ENCODE results near the gene STAT4.

The STAT4 gene

DNA sequence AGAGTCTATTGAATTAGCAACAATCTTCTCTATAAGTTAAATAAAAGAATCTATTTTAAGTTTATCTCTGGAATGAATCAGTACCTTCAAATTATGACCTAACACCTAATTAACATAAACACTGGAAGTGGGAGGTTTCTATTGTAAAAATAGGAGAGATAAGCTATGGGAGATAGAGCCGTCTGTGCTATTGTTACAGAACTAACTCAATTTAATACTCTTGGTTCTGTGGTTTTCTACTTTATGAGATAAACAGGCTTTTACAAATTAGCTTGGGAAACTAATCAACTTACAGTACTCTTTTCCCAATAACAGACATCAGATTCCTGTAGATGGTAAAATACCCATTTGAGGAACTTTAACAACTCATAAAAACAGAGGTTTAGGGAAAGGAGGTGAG, 111.2 kb downstream of the STAT4 start:
- TF ChIP-seq, protein P1, sequence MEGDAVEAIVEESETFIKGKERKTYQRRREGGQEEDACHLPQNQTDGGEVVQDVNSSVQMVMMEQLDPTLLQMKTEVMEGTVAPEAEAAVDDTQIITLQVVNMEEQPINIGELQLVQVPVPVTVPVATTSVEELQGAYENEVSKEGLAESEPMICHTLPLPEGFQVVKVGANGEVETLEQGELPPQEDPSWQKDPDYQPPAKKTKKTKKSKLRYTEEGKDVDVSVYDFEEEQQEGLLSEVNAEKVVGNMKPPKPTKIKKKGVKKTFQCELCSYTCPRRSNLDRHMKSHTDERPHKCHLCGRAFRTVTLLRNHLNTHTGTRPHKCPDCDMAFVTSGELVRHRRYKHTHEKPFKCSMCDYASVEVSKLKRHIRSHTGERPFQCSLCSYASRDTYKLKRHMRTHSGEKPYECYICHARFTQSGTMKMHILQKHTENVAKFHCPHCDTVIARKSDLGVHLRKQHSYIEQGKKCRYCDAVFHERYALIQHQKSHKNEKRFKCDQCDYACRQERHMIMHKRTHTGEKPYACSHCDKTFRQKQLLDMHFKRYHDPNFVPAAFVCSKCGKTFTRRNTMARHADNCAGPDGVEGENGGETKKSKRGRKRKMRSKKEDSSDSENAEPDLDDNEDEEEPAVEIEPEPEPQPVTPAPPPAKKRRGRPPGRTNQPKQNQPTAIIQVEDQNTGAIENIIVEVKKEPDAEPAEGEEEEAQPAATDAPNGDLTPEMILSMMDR (IDR thresholded peaks at IDR 0.05; ENCODE audit: poor library complexity, severe bottlenecking): no peak
- peaks cover 29% of the 10 kb centered on the region for H3K4me1 ChIP-seq (ENCODE audit: insufficient read depth, poor library complexity, severe bottlenecking)

DNA sequence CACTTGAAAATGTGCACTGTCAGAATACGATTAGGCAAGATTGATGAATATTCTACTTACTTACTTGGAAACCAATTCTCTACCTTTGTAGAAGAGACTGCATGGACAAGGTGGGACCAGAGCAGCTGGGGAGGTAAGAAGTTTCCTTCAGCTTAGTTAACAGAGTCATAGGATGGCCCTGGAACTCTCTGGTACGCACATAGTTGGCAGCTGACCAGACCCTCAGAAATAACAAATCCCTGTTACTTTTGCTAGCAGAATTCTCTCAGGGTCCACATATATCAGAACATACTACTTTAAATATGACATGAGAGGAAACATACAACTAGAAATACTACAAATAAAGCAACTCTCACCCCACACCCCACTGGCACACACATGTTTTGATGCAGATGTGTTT, 112.1 kb downstream of the STAT4 start:
- no peak overlapping the region for H3K27ac ChIP-seq (ENCODE audit: poor library complexity, severe bottlenecking)
- no peaks in the 10 kb centered on the region for H3K27me3 ChIP-seq (ENCODE audit: insufficient read depth, poor library complexity, severe bottlenecking)
- TF ChIP-seq, protein P1 (IDR thresholded peaks at IDR 0.05; ENCODE audit: poor library complexity, severe bottlenecking): no peak
- H3K9me3 ChIP-seq (ENCODE audit: severe bottlenecking): no peaks in the 10 kb centered on the region
- H3K4me3 ChIP-seq (ENCODE audit: severe bottlenecking): no peak overlapping the region
- no peak for ATAC-seq (ENCODE audit: low read depth)
- peaks cover 29% of the 10 kb centered on the region for H3K4me1 ChIP-seq (ENCODE audit: insufficient read depth, poor library complexity, severe bottlenecking)
- DNase-seq (ENCODE audit: low spot score): no peak
- H3K36me3 ChIP-seq (ENCODE audit: low read depth): no peaks in the 10 kb centered on the region

More for the DNA sequence above, 111.2 kb downstream of the STAT4 start:
- Histone ChIP-seq H3K36me3 (ENCODE audit: low read depth) (no peaks in the 10 kb centered on the region), H3K4me3 (ENCODE audit: severe bottlenecking) (no peak overlapping the region), H3K9me3 (ENCODE audit: severe bottlenecking) (no peaks in the 10 kb centered on the region), H3K27ac (ENCODE audit: poor library complexity, severe bottlenecking) (no peak overlapping the region), H3K27me3 (ENCODE audit: insufficient read depth, poor library complexity, severe bottlenecking) (no peaks in the 10 kb centered on the region)
- ATAC-seq (ENCODE audit: low read depth) (no peak), DNase-seq (ENCODE audit: low spot score) (no peak)

DNA sequence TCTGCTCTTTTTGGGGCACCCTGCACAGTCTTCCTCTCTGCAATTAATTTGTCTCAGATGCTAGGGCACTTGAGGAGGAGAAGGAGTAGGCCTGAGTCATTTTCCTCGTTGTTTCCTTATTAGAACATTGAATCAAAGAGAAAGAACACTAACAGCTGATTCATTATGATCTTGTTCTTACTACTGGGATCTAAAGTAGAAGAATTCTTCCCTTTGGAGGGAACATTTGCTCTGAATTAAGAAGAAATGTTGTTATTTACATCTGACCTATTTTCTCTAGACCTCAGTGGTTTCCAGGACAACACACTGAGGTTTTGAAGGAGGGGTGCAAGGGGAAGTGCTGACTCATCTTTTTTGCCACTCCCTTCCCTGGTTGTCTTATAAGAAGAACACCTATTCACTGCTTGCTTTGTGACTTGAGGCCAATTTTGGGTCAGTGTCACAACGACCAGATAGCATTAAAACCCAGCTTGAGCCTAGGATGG, 112.5 kb downstream of the STAT4 start:
- TF ChIP-seq, protein P1 (IDR thresholded peaks at IDR 0.05; ENCODE audit: poor library complexity, severe bottlenecking): no peak
- DNase-seq (ENCODE audit: low spot score) (no peak), ATAC-seq (ENCODE audit: low read depth) (peak; percentile 22; the same call in 1 of the 3 replicates)
- Histone ChIP-seq H3K4me1 (ENCODE audit: insufficient read depth, poor library complexity, severe bottlenecking) (peaks cover 25% of the 10 kb centered on the region), H3K36me3 (ENCODE audit: low read depth) (no peaks in the 10 kb centered on the region), H3K27ac (ENCODE audit: poor library complexity, severe bottlenecking) (no peak overlapping the region), H3K27me3 (ENCODE audit: insufficient read depth, poor library complexity, severe bottlenecking) (no peaks in the 10 kb centered on the region), H3K4me3 (ENCODE audit: severe bottlenecking) (no peak overlapping the region), H3K9me3 (ENCODE audit: severe bottlenecking) (no peaks in the 10 kb centered on the region)

DNA sequence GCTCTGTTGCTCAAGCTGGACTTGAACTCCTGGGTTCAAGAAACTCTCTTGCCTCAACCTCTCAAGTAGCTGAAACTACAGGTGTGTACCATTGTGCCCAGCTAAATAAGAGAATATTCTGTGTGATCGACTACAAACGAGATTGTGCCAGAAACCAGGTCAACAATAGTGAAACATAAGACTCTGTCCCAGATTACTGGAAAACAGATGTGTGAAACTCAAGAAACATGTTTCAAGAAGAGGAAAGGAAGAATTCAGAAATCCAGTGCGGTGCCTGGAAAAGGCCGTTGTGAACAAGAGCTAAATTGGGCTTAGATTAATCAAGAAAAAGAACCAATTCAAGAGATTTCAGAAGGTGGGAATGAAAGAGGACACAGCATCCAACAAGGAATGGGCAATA, 113.4 kb downstream of the STAT4 start:
- Histone ChIP-seq H3K9me3 (ENCODE audit: severe bottlenecking) (no peaks in the 10 kb centered on the region), H3K4me3 (ENCODE audit: severe bottlenecking) (no peak overlapping the region), H3K4me1 (ENCODE audit: insufficient read depth, poor library complexity, severe bottlenecking) (peaks cover 20% of the 10 kb centered on the region), H3K27me3 (ENCODE audit: insufficient read depth, poor library complexity, severe bottlenecking) (no peaks in the 10 kb centered on the region), H3K36me3 (ENCODE audit: low read depth) (no peaks in the 10 kb centered on the region), H3K27ac (ENCODE audit: poor library complexity, severe bottlenecking) (no peak overlapping the region)
- ATAC-seq (ENCODE audit: low read depth) (no peak), DNase-seq (ENCODE audit: low spot score) (no peak)
- TF ChIP-seq, protein P1 (IDR thresholded peaks at IDR 0.05; ENCODE audit: poor library complexity, severe bottlenecking): no peak

DNA sequence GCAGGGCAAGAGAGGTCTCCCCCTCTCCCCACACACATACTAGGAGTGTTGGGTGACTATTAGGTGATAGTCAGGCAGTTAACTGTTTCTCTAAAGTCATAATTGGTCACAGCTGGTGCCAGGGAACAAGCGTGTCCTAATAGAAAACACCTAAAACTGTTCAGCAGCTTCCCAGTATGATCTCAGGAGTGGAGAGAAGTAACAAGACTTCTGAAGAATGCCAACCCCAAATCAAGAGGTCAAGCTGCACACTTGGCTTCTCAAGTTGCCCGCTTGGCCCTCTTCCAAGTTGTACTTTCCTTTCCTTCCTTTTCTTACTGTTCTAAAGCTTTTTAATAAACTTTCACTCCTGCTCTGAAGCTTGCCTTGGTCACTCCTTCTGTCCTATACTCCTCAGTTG, 114.4 kb downstream of the STAT4 start:
- Histone ChIP-seq H3K27me3 (ENCODE audit: insufficient read depth, poor library complexity, severe bottlenecking) (no peaks in the 10 kb centered on the region), H3K4me1 (ENCODE audit: insufficient read depth, poor library complexity, severe bottlenecking) (peaks cover 10% of the 10 kb centered on the region), H3K9me3 (ENCODE audit: severe bottlenecking) (no peaks in the 10 kb centered on the region), H3K36me3 (ENCODE audit: low read depth) (no peaks in the 10 kb centered on the region), H3K27ac (ENCODE audit: poor library complexity, severe bottlenecking) (no peak overlapping the region), H3K4me3 (ENCODE audit: severe bottlenecking) (no peak overlapping the region)
- DNase-seq (ENCODE audit: low spot score): no peak
- no peak for ATAC-seq (ENCODE audit: low read depth)
- TF ChIP-seq, protein P1 (IDR thresholded peaks at IDR 0.05; ENCODE audit: poor library complexity, severe bottlenecking): no peak

Data from RWPE2 (cell line).